ENCODE results near the gene FAAH.

FAAH gene

GRCh38 chr1:46420533-46420915 is 26.4 kb downstream of the FAAH start:
- no peak for TF ChIP-seq CTCF (IDR thresholded peaks at IDR 0.05; ENCODE audit: low read depth, low read length)
- DNase-seq (ENCODE audit: low read depth, low spot score) = no peak
- no peak overlapping the region for H3K4me3 ChIP-seq (ENCODE audit: low read depth, low read length)
- in situ Hi-C loops (cut with HindIII; ENCODE audit: low sequenced_read_pairs) = no loop called here

- H3K4me3 ChIP-seq (ENCODE audit: low read depth, low read length) = no peak overlapping the region
- DNase-seq (ENCODE audit: low read depth, low spot score) = no peak
- TF ChIP-seq CTCF (IDR thresholded peaks at IDR 0.05; ENCODE audit: low read depth, low read length) = no peak
- in situ Hi-C loops (cut with HindIII; ENCODE audit: low sequenced_read_pairs) = no loop called here
Measured at GRCh38 chr1:46421739-46422138, 27.6 kb downstream of the FAAH start.

GRCh38 chr1:46422261-46422871 is 28.2 kb downstream of the FAAH start:
- H3K4me3 ChIP-seq (ENCODE audit: low read depth, low read length) = no peak overlapping the region
- DNase-seq (ENCODE audit: low read depth, low spot score) = no peak
- in situ Hi-C loops (cut with HindIII; ENCODE audit: low sequenced_read_pairs) = no loop called here
- TF ChIP-seq CTCF (IDR thresholded peaks at IDR 0.05; ENCODE audit: low read depth, low read length) = no peak

- no peak for DNase-seq (ENCODE audit: low read depth, low spot score)
- TF ChIP-seq CTCF (IDR thresholded peaks at IDR 0.05; ENCODE audit: low read depth, low read length) = no peak
- in situ Hi-C loops (cut with HindIII; ENCODE audit: low sequenced_read_pairs) = no loop called here
- H3K4me3 ChIP-seq (ENCODE audit: low read depth, low read length) = no peak overlapping the region
Measured at GRCh38 chr1:46423574-46424240, 29.6 kb downstream of the FAAH start.

- no peak for TF ChIP-seq CTCF (IDR thresholded peaks at IDR 0.05; ENCODE audit: low read depth, low read length)
- in situ Hi-C loops (cut with HindIII; ENCODE audit: low sequenced_read_pairs) = no loop called here
Measured at GRCh38 chr1:46424730-46425129, 30.6 kb downstream of the FAAH start.

GRCh38 chr1:46425726-46426125 is 31.6 kb downstream of the FAAH start:
- H3K4me3 ChIP-seq (ENCODE audit: low read depth, low read length) = no peak overlapping the region
- in situ Hi-C loops (cut with HindIII; ENCODE audit: low sequenced_read_pairs) = no loop called here
- no peak for TF ChIP-seq CTCF (IDR thresholded peaks at IDR 0.05; ENCODE audit: low read depth, low read length)
- DNase-seq (ENCODE audit: low read depth, low spot score) = no peak

More at GRCh38 chr1:46424730-46425129, 30.6 kb downstream of the FAAH start:
- no peak for DNase-seq (ENCODE audit: low read depth, low spot score)
- no peak overlapping the region for H3K4me3 ChIP-seq (ENCODE audit: low read depth, low read length)

All from astrocyte of the spinal cord (primary cell).